Activated CD4-positive, CD25-positive, alpha-beta regulatory T cell (primary cell): ENCODE data around the gene DOLPP1.
A peak's percentile ranks its signal among the peaks of the same experiment; 100 is the strongest.

Source experiments
- DNase-seq, 4 experiments: peaks; one replicate each; lab custom pipeline; 2025; lab: John Stamatoyannopoulos, UW

The DOLPP1 gene

GRCh38 chr9:129094387-129095169 lies 13.7 kb downstream of the DOLPP1 start:
- DNase-seq, result no peak

- no peak for DNase-seq
Measured at GRCh38 chr9:129095170-129095667, 14.3 kb downstream of the DOLPP1 start.

DNA sequence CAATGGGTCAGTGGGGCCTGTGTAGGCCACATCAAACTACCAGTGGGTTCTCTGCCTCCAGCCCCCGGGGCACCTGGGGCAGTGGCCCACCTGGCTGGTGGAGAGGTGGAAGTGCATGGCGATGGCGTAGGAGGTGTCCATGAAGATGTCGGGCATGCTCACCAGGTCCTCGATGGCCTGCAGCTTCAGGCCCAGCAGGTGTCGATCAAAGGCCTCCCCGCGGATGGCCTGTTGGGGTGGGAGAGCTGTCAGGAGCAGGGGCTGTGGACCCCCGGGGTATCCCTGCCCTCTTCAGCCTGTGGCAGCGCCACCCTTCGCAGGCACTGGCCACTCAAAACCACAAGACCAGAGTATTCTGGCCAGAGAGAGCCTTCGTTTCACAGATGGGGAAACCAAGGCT lies 15.0 kb downstream of the DOLPP1 start:
- DNase-seq, result no peak

- no peak for DNase-seq
Measured at GRCh38 chr9:129097671-129098306, 16.9 kb downstream of the DOLPP1 start.

DNA sequence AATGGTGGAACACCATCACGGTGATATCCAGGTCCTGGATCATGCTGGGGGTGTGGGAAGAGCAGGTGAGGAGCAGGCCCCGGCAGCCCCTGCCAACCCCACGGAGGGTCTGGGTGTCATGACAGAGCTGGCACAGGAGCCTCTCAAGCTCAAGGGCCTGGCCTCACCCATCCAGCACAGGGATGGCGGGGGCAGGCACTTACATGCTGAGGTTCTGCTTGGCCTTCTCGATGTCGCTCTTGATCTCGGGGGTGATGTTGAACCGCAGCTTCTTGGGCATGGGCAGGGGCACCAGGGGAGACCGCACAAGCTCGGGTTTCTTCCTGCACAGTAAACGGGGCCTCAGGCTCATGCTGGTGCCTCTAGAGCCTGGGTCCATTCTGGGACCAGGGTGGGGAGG lies 17.4 kb downstream of the DOLPP1 start:
- no peak for DNase-seq

DNA sequence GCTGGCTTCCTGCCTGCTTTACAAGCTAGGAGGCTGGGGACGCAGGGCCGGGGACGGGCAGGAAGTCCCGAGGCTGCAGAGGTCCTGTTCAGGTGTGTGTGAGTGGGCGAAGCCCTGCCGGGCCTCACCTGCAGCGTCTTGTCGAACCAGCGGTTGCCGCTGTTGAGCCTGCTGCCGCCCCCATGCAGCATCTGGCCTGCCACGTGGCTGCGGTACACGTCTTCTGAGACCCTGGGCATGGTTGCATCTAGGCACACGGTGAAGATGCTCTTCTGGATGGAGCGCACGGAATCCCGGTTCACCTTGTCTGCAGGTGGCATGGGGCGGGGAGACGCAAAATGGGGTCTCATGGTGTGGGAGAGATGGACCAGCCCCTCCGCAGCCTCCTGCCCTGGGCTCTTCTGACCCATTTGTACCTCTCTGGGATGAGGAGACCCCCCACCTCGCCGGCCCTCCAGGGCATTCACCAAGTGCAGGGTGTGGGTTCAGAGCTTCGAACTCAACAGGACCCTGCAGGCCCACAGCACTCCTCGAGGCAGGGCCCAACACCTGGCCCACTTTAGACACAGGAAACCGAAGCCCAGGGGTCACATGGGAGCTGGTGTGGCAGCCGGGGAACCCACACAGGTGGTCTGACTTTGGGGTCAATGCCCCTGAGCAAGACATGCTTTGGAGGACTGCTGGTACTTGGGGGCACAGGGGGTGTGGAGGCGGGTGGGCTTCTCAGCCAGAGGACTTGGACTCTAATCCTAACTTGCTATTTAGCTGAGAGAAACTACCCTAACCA lies 19.7 kb downstream of the DOLPP1 start:
- no peak for DNase-seq

DNA sequence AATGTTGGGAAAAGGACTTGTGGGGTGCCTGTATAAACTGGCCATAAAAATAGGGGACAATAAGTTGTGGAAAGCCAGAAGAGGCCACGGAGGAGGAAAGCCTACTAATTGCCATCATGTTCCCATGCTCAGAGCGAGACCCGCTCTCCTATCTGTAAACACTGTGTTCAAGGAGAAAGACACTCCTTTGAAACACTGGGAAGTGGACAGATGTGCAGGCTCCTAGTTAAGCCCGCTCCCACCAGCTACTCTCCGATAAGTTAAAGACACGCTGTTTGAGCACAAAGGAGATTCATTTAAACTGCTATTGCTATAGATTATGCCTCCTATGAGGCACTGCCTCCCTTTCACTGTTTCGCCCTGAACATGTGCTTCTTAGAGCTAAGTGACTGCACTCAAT lies 20.4 kb downstream of the DOLPP1 start:
- DNase-seq, result no peak

GRCh38 chr9:129102095-129102525 lies 21.2 kb downstream of the DOLPP1 start:
- DNase-seq, result no peak

GRCh38 chr9:129102791-129103594 lies 22.1 kb downstream of the DOLPP1 start:
- DNase-seq, result no peak

DNA sequence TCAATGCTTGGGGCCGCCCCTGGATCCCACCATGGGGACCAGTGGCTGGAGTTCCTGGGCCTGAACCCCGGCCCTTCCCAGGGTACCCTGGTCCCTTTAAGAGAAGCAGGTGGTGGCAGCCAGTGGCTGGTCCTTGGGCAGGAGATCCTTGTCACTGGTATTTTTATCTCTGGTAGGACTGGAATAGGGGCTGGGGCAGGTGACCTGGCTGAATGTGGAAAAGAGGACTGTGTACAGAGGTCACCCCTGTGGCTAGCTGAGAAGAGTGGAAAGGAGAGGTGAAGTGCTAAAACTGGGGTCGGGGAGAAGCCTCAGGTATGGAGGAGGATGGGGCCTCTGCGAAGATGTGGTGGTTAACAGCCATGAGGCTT lies 22.7 kb downstream of the DOLPP1 start:
- DNase-seq, result no peak

- no peak for DNase-seq
Measured at GRCh38 chr9:129104051-129104450, 23.1 kb downstream of the DOLPP1 start.

GRCh38 chr9:129105857-129106694 lies 25.2 kb downstream of the DOLPP1 start:
- DNase-seq, result no peak

GRCh38 chr9:129107651-129108050 lies 26.7 kb downstream of the DOLPP1 start:
- no peak for DNase-seq

GRCh38 chr9:129108083-129108804 lies 27.3 kb downstream of the DOLPP1 start:
- no peak for DNase-seq

- DNase-seq, result no peak
Measured at GRCh38 chr9:129108805-129109536, 28.1 kb downstream of the DOLPP1 start.

DNA sequence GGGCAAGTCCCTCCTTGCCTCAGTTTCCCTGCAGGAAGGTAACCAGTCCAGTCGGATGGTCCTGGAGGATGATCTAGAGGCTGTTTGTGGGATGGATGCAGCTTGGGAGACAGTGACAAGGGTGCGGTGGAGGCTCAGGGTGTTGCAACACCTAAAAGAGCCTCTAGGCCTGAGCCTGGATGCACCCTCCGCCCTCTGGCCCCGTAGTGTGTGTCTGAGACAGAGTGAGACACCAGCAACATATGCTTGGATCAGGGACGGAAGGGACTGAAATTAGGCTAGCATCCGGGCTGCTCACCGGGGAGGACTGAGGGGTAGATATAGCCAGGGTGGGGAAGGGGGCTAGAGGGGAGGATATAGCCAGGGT lies 28.6 kb downstream of the DOLPP1 start:
- no peak for DNase-seq

DNA sequence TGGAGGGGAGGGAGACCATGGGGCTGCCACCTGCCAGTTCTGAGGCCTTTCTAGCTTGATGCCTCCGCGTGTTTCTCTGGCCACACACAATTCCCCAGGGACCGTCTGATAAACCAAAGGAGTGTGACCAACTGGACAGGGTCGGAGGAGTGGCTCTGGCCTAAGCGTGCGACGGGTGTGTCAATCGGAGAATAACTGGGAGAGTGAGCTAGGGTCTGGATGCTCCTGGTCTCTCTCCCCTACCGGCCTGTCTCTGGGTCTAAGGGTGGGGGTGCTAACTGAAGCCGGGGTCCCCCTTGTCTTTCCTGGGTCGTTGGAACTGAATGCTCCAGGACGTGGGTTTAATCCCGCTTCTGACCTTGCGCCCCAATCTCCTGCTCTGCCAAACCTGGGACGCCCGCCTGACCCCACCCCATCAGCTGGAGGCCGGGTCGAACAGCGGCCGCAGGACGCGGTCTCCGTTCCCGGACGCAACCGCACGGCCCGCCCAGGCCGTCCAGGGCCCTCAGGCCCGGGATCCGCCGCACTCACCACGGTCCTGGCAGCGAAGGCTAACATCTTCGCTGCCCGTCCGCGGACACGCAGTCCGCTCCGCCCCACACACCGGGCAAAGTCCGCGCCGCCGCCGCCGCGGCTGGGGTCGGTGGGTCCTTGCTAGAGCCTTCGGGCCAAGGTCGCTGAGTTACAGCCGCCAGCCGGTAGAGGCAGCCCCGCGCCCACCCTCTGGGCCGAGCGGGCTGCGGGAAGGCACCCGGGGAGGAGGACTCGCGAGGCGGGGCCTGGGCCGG lies 29.2 kb downstream of the DOLPP1 start:
- DNase-seq, result no peak

- DNase-seq, result peak; percentile 95 to 97 (median 96)
Measured at GRCh38 chr9:129110740-129111527, 30.0 kb downstream of the DOLPP1 start, which contains the start of the genes CRAT and PTPA. Gene CRAT (minus strand): TSS chr9:129110793. CDS start chr9:129110509, 284 bp downstream. Gene PTPA (plus strand): TSS chr9:129111415. CDS start chr9:129111601, 186 bp downstream.
